ENCODE results near the gene CUTA. TPM values are rescaled to one million over a fixed set of nuclear protein-coding genes. Genes with fewer than 3 reads are reported as not detected.

CUTA gene
- total RNA-seq, 1 donor from 2014 or later, result 94.6 TPM

DNA sequence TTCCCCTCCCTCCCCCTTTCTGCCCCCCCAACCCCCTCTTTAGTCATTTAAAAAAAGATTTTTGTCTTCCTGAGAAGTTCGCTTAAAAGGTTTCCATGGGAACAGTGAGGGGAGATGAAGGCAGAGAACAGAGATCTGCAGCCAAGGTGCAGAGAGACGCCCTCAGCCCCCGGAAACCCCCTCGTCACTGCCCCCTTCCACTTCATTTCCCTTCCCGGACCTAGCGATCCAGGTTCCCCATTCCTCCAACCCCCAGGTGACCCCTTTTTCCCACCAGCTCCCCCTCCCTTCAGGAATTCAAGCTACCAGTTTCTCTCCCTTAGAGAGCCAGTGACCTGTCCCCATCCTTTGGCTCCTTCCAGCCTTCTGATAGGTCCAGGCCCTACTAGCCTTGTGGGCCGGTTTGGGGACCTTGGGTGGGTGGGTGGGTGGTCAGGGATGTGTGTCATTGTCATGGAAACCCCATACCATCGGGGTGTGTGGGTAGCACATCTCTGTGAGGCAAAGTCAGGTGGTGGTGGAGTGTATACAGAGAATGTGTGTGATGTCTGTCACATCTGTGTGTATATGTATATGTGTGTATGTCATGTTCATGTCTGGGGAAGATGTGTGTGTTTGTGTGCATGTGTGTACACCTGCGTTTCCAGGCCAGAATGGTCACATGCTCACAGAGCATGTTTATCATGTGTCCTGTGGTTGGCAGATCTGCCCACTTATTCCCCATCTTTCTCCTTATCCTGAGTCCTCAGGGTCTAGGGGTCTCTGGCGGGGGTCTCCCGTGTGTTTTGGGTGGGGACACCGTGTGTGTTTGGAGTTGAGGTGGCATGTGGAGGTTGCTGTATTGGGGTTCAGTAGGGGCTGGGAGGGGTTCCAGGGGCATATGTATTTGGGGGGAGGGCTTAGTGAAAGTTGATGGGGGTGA is 8.9 kb upstream of the CUTA start:
- intact Hi-C loops (cut with DNase I), result loop anchor here (1.0 kb wide), 1 partner anchor 36 kb away; the partner anchor contains the start of gene KIFC1
- no peak for DNase-seq (ENCODE audit: low spot score)

DNA sequence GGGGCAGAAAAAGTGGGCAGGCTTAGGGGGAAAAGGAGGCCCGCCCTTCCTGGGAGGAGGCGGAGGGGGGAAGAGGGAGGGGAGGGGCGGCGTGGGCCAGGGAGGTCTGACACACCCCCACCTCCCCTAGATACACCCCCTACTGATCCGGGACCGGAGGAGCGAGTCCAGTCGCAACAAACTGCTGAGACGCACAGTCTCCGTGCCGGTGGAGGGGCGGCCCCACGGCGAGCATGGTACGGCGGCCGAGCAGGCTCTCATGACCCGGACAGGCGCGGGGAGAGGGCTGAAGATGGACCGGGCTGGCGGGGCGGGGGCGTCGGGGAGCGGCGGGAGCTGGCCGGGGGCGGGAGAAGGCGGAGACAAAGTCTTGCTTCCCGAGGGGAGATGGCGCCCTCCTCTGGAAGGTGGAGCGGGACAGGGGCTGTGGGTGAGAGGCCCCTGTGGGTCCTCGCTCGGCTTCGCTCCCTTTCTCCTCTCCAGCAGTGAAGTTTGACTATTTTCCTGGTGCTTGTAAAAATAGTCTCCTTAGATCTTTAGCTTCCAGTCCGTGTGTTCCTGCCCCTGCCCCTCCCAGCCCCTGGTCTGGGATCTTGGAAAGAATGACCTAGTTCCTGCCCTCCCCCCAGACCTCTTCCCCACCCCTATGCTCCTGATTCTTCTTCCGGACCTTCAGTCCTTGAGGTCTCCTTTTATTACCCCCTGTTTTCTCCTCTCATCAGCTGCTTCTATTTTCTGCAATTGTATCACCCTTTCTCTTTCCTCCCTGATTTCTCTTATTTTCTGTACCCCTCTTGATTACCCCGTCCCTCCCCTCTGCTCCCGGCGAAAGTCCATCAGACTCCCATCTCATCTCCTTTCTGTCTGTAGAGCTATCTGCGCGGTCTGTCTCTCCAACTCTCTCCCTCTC is 8.0 kb upstream of the CUTA start:
- intact Hi-C loops (cut with DNase I), result loop anchor here (1.0 kb wide), 1 partner anchor 35 kb away; the partner anchor contains the start of gene KIFC1
- peak; percentile 94 for DNase-seq (ENCODE audit: low spot score)

DNA sequence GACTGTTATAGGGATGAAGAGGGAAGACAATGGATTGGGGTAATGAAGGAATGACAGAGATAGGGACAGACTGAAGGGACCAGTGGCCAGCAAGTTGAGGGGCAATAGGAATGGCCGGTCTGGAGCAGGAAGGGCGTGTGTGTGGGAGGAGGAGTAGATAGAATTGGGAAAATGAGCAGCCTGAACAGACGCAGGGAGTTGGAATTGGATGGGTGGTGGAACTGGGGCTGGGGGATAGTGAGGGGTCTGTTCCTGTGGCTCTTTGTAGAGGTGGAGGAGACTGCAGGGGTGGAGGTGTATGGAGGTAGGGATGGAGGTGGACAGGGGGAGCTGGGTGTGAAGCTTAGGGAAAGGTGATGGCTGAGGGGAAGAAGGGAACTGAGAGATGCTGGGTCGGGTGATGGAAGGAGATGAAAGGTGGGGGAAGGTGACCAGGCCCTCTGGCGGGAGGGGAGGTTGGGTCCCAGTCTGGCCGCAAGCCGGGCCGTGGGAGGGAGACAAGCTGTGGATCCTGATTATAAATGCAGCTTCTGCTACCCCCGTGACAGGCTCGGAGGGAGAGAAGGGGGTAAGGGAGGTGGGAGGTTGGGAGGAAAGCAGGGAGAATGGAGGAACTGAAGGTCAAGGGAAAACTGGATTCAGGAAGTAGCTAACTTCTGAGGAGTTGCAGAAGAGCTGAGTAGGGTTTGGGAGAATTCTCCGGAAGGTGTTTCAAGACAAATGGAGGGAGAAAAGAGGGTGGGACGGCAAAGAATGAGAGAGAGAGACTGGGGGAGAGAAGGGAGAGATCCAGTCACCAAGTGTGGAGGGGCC is 7.2 kb upstream of the CUTA start:
- no peak for DNase-seq (ENCODE audit: low spot score)
- intact Hi-C loops (cut with DNase I), result no loop called here

DNA sequence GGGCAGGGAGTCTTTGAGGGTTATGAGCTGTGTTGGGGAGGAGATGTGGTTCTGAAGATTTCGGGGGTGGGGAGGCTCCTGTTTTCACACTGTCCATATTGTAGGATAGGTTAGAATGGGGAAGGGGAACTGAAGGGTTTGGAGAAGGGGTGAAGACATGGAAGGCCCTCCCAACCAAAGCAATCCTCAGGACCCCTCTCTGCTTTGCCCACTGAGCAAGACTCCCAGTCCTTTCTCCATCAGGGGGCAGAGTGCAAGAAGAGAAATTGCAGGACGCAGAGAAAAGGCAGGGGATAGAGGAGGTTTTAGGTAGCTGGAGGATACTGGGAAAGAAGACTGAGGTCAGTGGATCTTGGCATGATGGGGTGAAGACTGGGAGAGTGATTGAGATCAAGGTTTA is 5.9 kb upstream of the CUTA start:
- intact Hi-C loops (cut with DNase I), result no loop called here

DNA sequence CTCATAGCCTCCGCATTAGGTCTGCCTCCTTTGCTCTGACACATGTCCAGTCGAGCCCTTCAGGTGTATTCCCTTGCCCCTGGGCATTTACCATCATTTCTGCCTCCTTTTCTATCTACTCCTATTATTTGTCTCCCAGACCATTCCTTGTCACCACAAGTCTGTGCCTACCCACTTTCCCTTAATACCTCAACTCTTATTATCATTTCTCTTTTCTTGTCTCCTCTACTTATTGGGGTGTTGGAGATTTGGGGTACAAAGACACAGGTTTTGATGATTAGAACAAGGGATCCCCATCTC is 3.4 kb upstream of the CUTA start:
- intact Hi-C loops (cut with DNase I), result no loop called here
- DNase-seq (ENCODE audit: low spot score), result no peak

More for the DNA sequence above, 5.9 kb upstream of the CUTA start:
- no peak for DNase-seq (ENCODE audit: low spot score)

DNA sequence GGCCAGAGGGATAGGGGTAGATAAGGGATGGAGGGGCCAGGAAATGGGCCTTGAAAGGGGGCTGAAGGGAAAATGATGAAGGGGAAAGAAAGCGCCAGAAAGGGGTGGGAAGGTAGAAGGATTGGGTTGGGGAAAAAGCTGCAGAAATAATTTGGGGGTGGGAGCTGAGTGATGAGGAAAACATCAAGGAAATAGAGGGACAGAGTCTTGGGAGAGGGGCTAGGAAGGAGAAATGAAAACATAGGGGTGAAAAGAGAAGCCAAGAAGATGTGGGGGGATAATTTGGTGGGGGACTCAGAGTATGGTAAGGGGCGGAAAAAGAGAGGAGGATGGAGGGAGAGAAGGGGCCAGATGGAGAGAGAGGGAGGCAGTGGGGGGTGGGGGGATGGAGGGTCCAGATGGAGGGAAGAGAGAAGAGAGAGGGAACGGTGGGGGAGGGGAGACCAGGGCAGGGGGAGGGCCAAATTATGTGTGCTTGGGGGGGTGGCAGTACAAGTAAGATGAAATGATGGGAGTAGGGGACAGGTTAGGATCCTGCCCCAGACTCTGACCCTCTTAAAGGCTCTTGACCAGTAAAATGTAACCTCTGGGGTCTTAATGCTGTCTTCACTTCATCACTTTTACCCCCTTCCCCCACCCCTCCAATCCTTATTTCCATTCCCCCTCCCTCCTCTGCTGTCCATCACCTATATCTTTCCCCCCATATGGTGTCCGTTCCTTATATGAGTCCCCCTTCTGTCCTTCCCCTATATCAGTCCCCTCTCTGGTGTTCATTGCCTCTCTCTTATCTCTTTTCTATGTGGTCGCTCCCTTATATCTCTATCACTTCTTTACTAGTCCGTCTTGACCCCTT is 2.8 kb upstream of the CUTA start:
- intact Hi-C loops (cut with DNase I), result no loop called here
- DNase-seq (ENCODE audit: low spot score), result no peak

DNA sequence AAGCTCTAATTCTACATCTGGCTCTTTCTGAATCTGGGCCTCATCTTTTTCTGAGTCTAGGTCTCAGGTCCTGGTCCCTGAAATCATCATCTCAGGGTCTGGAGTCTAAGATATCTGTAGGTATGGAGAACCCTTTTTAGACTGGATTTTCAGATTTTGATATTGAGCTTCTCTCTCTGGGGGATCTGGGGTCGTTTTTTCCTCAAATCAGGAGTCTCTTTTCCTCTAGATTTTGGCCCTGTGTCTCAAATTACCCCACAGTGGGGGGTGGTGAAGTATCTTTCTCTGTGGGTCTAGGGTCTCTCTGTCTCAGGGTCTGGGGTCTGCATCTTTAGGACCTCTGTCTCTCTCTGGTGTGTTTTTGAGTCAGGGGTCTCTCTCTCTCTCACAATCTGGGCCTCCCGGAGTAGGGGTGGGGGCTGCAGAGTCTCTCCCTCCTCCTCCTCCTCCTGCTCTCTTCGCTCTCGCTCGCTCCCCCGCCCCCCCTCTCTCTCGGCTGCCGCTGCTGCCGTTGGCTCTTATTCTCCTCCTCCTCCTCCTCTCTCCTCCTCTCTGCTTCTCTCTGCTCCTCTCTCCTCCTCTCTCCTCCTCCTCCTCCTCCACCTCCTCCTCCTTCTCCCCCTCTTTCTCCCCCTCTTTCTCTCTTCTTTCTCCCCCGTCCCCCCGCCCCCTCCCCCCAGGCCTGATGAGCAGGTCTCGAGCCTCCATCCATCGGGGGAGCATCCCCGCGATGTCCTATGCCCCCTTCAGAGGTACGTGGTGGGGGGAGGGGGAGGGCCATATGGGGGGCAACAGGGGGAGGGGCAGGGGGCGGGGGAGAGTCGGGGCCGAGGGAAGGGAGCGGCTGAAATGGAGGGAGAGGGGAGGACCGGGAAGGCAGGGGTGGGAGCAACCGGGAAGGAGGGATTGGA is 1.9 kb upstream of the CUTA start, which contains the start of gene SYNGAP1:
Gene SYNGAP1, plus strand, starts transcription at position 486 of the 911 bp plus-strand sequence. Its CDS starts 200 bp downstream, at position 686.
- intact Hi-C loops (cut with DNase I), result loop anchor here (10.0 kb wide), 1 partner anchor 275 kb away; no protein-coding TSS in a partner anchor
- DNase-seq (ENCODE audit: low spot score), result no peak

DNA sequence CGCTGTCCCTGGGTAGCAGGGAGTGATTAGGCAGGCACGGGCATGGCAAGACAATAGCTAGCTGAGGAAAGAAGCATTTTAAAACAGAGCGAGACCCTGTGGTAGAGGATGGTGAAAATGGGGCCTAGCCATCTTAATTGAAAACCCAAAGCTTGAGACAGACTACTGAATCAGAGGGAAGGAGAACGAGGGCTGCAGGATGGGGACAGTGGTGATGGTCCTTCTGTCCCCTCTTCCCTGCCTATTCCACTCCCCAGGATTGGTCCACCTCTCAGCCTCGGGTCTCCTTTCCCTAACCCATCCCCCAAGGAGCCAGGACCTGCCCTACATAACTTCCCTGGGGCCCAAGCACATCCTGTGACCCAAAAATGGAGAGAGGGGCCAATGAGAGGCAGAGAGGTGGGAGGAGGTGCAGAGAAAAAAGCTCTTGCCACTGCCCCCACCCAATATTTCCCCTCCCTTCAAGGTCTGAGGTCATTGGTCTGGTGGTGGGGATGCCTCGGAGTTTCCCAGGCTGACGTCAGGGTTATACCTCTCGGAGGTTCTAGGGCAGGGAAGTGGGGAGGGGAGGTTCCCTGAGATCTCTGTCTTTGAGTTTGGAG is 884 bp upstream of the CUTA start:
- DNase-seq (ENCODE audit: low spot score), result no peak
- intact Hi-C loops (cut with DNase I), result loop anchor here (1.0 to 10.0 kb wide), 2 partner anchors 8 to 276 kb away; no protein-coding TSS in a partner anchor

DNA sequence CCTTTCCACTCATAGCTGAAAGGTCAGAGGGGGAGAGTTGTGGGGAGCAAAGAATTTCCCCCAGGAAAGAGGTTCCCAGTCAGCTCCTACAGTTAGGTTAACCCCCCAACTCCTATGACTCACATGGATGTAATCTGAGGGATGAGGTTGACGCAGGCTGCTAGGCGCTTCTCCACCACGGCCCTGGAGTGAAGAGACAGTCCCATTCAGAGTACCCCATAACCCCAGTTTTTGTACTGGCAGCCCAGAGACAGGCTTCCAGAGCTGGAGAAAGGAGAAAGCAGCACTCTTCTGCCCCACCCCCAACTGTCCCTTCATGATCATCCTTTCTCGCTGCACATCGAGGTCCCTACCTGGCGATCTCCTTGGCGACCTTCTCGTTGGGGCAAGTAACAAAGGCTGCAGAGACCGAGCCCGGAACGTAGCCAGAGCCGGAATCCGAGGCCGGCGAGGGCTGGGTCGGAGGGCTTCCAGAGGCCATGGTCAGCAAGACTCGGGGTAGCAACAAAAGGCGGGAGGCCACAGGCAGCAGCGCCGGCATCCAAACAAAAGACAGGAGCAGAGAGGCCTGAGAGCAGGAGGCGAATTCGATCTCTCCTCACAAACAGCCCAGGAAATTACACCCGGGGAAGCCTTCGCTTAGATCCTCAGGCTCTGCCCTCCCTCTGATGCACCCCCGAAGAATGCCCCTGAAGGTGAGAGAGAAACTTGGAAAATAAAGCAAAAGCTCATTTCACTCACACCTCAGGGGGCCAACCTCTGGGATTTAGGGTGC is 592 bp downstream of the CUTA start:
- DNase-seq (ENCODE audit: low spot score), result no peak
- intact Hi-C loops (cut with DNase I), result loop anchor here (10.0 kb wide), 1 partner anchor 277 kb away; no protein-coding TSS in a partner anchor

DNA sequence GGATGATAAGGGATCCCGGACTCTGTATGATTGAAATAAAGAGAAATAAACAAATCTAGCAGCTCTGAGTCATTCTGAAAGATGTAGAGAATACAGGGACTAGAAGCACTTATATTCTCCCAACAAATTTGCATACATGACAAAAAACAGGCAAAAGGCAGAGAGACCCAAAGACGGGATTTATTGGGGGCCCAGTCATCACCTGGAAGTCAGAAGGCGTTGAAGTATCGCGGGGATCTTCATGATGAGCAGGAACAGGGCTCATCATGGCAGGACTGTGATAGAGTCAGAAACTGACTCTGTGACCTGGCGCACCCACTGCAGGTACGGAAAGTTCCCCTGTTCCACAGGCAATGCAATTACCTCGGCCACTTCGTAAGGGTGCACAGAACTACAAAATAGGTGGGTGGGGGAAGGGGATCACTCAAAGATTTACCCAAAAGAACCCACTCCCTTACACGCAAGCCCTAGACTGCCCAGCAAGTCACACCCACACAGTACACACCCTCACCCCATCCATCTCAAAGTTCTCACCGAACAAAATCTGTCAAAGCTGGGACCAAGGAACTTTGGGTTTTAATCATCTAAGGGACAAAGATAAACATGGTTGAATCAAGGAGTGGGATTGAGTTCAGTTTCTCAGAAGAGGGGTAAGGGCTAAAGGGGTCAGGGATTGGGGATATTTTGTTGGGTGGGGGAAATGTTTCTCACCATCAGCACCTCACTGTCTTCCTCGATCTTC is 1.4 kb downstream of the CUTA start:
- intact Hi-C loops (cut with DNase I), result loop anchor here (10.0 kb wide), 1 partner anchor 278 kb away; no protein-coding TSS in a partner anchor

DNA sequence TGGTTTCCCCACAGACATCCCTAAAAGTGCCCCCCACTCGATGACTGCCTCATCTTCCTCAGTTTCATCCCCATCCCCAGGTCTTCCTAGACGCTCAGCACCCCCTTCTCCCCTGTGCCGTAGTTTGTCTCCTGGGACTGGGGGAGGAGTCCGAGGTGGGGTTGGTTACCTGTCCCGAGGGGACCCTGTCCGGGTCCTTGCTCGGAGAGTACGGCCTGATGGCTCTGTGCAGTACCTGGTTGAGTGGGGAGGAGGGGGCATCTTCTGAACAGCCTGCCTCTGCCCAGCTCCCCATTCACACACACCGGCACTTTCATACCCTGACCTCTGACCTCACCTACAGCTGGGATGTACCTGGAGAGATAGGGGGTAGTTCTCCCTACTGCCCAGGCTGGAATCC is 2.1 kb downstream of the CUTA start:
- intact Hi-C loops (cut with DNase I), result loop anchor here (10.0 kb wide), 1 partner anchor 279 kb away; no protein-coding TSS in a partner anchor

More for the DNA sequence above, 1.4 kb downstream of the CUTA start:
- no peak for DNase-seq (ENCODE audit: low spot score)

DNA sequence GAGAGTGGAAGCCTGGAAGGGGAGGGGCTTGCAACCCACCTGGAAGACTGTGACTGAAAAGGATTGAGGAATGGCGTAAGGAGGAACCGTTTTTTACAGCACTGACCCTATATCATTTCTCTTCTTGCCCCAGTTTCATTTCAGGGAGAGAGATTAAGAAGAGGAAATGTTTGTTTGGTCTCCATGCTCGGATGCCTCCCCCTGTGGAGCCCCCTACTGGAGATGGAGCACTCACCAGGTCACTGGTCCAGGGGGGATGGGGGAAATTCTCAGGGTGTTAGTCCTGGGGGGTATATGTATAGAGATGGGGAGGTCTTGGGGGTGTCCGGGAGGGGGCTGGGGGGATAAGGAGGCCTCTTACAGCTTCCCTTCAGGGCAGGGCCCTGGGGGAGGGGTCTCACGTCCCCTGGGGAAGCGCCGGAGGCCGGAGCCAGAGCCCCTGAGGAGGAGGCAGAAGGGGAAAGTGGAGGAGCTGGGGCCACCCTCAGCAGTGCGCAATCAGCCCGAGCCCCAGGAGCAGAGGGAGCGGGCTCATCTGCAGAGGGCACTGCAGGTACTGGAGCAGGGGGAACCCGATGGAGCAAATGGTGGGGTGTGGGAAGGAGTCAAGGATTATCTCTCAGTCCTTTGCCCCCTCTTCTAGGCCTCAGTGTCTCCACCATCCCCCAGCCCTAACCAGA is 3.2 kb downstream of the CUTA start:
- intact Hi-C loops (cut with DNase I), result loop anchor here (10.0 kb wide), 1 partner anchor 280 kb away; no protein-coding TSS in a partner anchor
- DNase-seq (ENCODE audit: low spot score), result no peak

More for the DNA sequence above, 2.1 kb downstream of the CUTA start:
- DNase-seq (ENCODE audit: low spot score), result no peak

DNA sequence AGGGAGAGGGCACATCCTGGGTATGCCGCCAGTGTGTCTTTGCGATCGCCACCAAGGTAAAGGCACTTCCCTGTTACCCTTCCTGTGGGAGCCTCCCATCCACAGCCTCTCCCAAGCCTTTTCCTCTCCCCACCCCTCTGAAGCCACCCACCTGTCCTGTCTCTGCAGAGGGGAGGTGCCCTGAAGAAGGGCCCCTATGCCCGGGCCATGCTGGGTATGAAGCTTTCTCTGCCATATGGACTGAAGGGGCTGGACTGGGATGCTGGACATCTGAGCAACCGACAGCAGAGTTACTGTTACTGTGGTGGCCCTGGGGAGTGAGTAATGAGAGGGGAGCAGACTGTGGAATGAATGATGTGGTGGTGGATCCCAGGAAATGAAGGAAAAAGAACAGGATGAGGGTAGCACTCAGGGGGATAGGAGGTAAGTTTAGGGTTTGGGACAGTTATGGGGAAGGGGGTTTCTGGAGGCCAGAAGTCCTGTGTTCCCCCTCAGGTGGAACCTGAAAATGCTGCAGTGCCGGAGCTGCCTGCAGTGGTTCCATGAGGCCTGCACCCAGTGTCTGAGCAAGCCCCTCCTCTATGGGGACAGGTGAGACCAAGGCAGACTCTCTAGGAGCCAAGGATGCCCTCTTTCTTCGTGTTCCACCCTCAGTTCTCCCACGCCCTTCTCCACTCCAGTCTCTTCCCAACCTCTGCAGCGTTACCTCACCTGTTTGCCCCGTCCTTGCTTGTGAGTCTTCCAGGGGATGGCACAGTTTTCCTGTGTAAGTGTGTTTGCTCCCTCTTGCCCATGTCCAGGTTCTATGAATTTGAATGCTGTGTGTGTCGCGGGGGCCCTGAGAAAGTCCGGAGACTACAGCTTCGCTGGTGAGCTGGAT is 4.4 kb downstream of the CUTA start:
- intact Hi-C loops (cut with DNase I), result loop anchor here (10.0 kb wide), 1 partner anchor 281 kb away; no protein-coding TSS in a partner anchor
- DNase-seq (ENCODE audit: low spot score), result no peak
